ENCODE data around the gene ERO1B. TPM values are rescaled to one million over a fixed set of nuclear protein-coding genes. Genes with fewer than 3 reads are reported as not detected.
A peak's percentile ranks its signal among the peaks of the same experiment; 100 is the strongest.

The ERO1B gene
- total and polyA plus RNA-seq, 2 of the 13 experiments (the other 11 are each of a cell fraction or from before 2014, with no cell fraction given): 1.6 to 2.1 TPM

GRCh38 chr1:236281654-236282424, at the start of gene ERO1B (continued):
- TF ChIP-seq PRPF4 (IDR thresholded peaks at IDR 0.05; ENCODE audit: low read depth, low read length, poor library complexity, severe bottlenecking) (no peak), ZBTB7B (CRISPR knock-in tag; IDR thresholded peaks at IDR 0.05) (peak; percentile 79), SP2 (CRISPR knock-in tag; IDR thresholded peaks at IDR 0.05) (peak; percentile 31; the same call in 1 of the 2 replicates), ZSCAN9 (CRISPR knock-in tag; IDR thresholded peaks at IDR 0.05; ENCODE audit: borderline replicate concordance) (peak; percentile 20; the same call in 1 of the 2 replicates), NAIF1 (CRISPR knock-in tag; IDR thresholded peaks at IDR 0.05; ENCODE audit: borderline replicate concordance) (no peak), ZSCAN12 (CRISPR knock-in tag; IDR thresholded peaks at IDR 0.05) (0 out of 2 replicates have a peak, but pooled peaks have one; percentile 20), KLF16 (CRISPR knock-in tag; IDR thresholded peaks at IDR 0.05) (peak in 1 of 2 experiments; percentile 60; a peak in 1 of 4 replicates), ZNF331 (CRISPR knock-in tag; IDR thresholded peaks at IDR 0.05) (no peak), YY1 (IDR thresholded peaks at IDR 0.05; ENCODE audit: insufficient read depth, insufficient replicate concordance, low read depth, low read length) (peak; percentile 78), ARHGAP35 (CRISPR knock-in tag; IDR thresholded peaks at IDR 0.05; ENCODE audit: borderline replicate concordance) (0 out of 2 replicates have a peak, but pooled peaks have one; percentile 46), GLI4 (CRISPR knock-in tag; IDR thresholded peaks at IDR 0.05; ENCODE audit: borderline replicate concordance) (peak; percentile 25; the same call in 1 of the 2 replicates), ZNF501 (CRISPR knock-in tag; IDR thresholded peaks at IDR 0.05) (peak; percentile 87), SP1 (IDR thresholded peaks at IDR 0.05) (no peak), SP1 (CRISPR knock-in tag; IDR thresholded peaks at IDR 0.05) (peak; percentile 95), MAF1 (CRISPR knock-in tag; IDR thresholded peaks at IDR 0.05; ENCODE audit: borderline replicate concordance) (0 out of 2 replicates have a peak, but pooled peaks have one; percentile 19), ISL2 (CRISPR knock-in tag; IDR thresholded peaks at IDR 0.05) (peak; percentile 57), HNRNPLL (IDR thresholded peaks at IDR 0.05; ENCODE audit: low read depth, low read length, poor library complexity, severe bottlenecking) (peak; percentile 41), POGZ (CRISPR knock-in tag; IDR thresholded peaks at IDR 0.05) (0 out of 2 replicates have a peak, but pooled peaks have one; percentile 45), ZNF781 (CRISPR knock-in tag; IDR thresholded peaks at IDR 0.05; ENCODE audit: borderline replicate concordance, not compliant biosample characterization) (peak; percentile 58), GABPB1 (CRISPR knock-in tag; IDR thresholded peaks at IDR 0.05) (peak; percentile 88), NKX3-1 (CRISPR knock-in tag; IDR thresholded peaks at IDR 0.05) (peak; percentile 54; the same call in 1 of the 2 replicates), HOXA3 (CRISPR knock-in tag; IDR thresholded peaks at IDR 0.05) (peak; percentile 60; the same call in 1 of the 2 replicates), POLR2A (IDR thresholded peaks at IDR 0.05; ENCODE audit: insufficient read depth in 1 of 2, low read depth in 2 of 2, low read length in 2 of 2) (peak; percentile 75 to 88), ZNF317 (CRISPR knock-in tag; IDR thresholded peaks at IDR 0.05) (peak; percentile 15; the same call in 1 of the 2 replicates)
- TF ChIP-seq, protein P1, sequence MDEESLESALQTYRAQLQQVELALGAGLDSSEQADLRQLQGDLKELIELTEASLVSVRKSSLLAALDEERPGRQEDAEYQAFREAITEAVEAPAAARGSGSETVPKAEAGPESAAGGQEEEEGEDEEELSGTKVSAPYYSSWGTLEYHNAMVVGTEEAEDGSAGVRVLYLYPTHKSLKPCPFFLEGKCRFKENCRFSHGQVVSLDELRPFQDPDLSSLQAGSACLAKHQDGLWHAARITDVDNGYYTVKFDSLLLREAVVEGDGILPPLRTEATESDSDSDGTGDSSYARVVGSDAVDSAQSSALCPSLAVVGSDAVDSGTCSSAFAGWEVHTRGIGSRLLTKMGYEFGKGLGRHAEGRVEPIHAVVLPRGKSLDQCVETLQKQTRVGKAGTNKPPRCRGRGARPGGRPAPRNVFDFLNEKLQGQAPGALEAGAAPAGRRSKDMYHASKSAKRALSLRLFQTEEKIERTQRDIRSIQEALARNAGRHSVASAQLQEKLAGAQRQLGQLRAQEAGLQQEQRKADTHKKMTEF (CRISPR knock-in tag; IDR thresholded peaks at IDR 0.05): peak; percentile 63; the same call in 1 of the 2 replicates
- TF ChIP-seq, protein P2, sequence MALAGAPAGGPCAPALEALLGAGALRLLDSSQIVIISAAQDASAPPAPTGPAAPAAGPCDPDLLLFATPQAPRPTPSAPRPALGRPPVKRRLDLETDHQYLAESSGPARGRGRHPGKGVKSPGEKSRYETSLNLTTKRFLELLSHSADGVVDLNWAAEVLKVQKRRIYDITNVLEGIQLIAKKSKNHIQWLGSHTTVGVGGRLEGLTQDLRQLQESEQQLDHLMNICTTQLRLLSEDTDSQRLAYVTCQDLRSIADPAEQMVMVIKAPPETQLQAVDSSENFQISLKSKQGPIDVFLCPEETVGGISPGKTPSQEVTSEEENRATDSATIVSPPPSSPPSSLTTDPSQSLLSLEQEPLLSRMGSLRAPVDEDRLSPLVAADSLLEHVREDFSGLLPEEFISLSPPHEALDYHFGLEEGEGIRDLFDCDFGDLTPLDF (CRISPR knock-in tag; IDR thresholded peaks at IDR 0.05): 0 out of 2 replicates have a peak, but pooled peaks have one; percentile 61
